Measurements from ENCODE around the gene CARD8.

- TF ChIP-seq CTCF (IDR thresholded peaks at IDR 0.05; ENCODE audit: low read depth, low read length) (no peak), MAX (IDR thresholded peaks at IDR 0.05; ENCODE audit: low read depth, low read length) (no peak)
Observed at GRCh38 chr19:48210005-48210404, 45.7 kb downstream of the CARD8 start.
